DMS79 (cell line): ENCODE measurements around the gene AMOTL2.

Experiments used
- DNase-seq: peaks from one replicate; lab custom pipeline; 2025; lab: John Stamatoyannopoulos, UW

Gene AMOTL2

GRCh38 chr3:134333522-134334181 lies 40.6 kb downstream of the AMOTL2 start:
- no peak for DNase-seq

- no peak for DNase-seq
Observed at GRCh38 chr3:134332344-134332743, 41.9 kb downstream of the AMOTL2 start.

- DNase-seq = no peak
Observed at GRCh38 chr3:134331811-134332199, 42.4 kb downstream of the AMOTL2 start.

GRCh38 chr3:134330883-134331810 lies 43.1 kb downstream of the AMOTL2 start:
- DNase-seq = no peak

GRCh38 chr3:134328846-134329245 lies 45.4 kb downstream of the AMOTL2 start:
- DNase-seq = no peak

- DNase-seq = no peak
Observed at GRCh38 chr3:134328147-134328591, 46.1 kb downstream of the AMOTL2 start.

GRCh38 chr3:134327594-134327975 lies 46.7 kb downstream of the AMOTL2 start:
- no peak for DNase-seq

- DNase-seq = no peak
Observed at GRCh38 chr3:134326760-134327593, 47.3 kb downstream of the AMOTL2 start.

GRCh38 chr3:134326126-134326525 lies 48.1 kb downstream of the AMOTL2 start:
- no peak for DNase-seq

GRCh38 chr3:134325706-134326105 lies 48.5 kb downstream of the AMOTL2 start:
- no peak for DNase-seq

- no peak for DNase-seq
Observed at GRCh38 chr3:134325061-134325705, 49.1 kb downstream of the AMOTL2 start.

- DNase-seq = no peak
Observed at GRCh38 chr3:134323966-134324962, 50.0 kb downstream of the AMOTL2 start.

GRCh38 chr3:134322286-134322685 lies 52.0 kb downstream of the AMOTL2 start:
- DNase-seq = no peak

GRCh38 chr3:134320749-134321148 lies 53.5 kb downstream of the AMOTL2 start:
- no peak for DNase-seq

GRCh38 chr3:134319931-134320330 lies 54.3 kb downstream of the AMOTL2 start:
- no peak for DNase-seq

GRCh38 chr3:134318166-134318565 lies 56.1 kb downstream of the AMOTL2 start:
- no peak for DNase-seq

- DNase-seq = no peak
Observed at GRCh38 chr3:134317106-134317947, 56.9 kb downstream of the AMOTL2 start.

- no peak for DNase-seq
Observed at GRCh38 chr3:134315286-134316106, 58.8 kb downstream of the AMOTL2 start.
